ENCODE data around the gene CYP4F2. TPM values are rescaled to one million over a fixed set of nuclear protein-coding genes. Genes with fewer than 3 reads are reported as not detected.

Gene CYP4F2
- total RNA-seq, 1 experiment from 2014 or later: not detected

Other genes starting within 250 kb of the CYP4F2 start
- 0.20 TPM in 1 of 2 replicates, not detected in the other for gene CYP4F12, start 225.0 kb downstream of the CYP4F2 start, total RNA-seq (2014; rRNA removed; shearing (Covaris generic))
- not detected in 2 replicates for gene OR10H2, start 170.1 kb downstream of the CYP4F2 start, total RNA-seq (2014; rRNA removed; shearing (Covaris generic))
- gene OR10H3, start 160.1 kb downstream of the CYP4F2 start, total RNA-seq (2014; rRNA removed; shearing (Covaris generic)): not detected in 2 replicates
- not detected in 2 replicates for gene OR10H5, start 110.4 kb downstream of the CYP4F2 start, total RNA-seq (2014; rRNA removed; shearing (Covaris generic))
- gene OR10H1, start 82.4 kb downstream of the CYP4F2 start, total RNA-seq (2014; rRNA removed; shearing (Covaris generic)): not detected in 2 replicates
- not detected in 2 replicates for gene CYP4F11, start 36.5 kb upstream of the CYP4F2 start, total RNA-seq (2014; rRNA removed; shearing (Covaris generic))
- not detected in 2 replicates for gene OR10H4, start 50.9 kb upstream of the CYP4F2 start, total RNA-seq (2014; rRNA removed; shearing (Covaris generic))
- gene TPM4, start 178.4 kb upstream of the CYP4F2 start, total RNA-seq (2014; rRNA removed; shearing (Covaris generic)): 1,028 and 1,045 TPM in 2 replicates
- 83.8 and 111 TPM in 2 replicates for gene RAB8A, start 213.8 kb upstream of the CYP4F2 start, total RNA-seq (2014; rRNA removed; shearing (Covaris generic))
- gene HSH2D, start 245.6 kb upstream of the CYP4F2 start, total RNA-seq (2014; rRNA removed; shearing (Covaris generic)): not detected in 2 replicates

All from RPMI7951 (cell line).